ENCODE results near the gene CSTF2. TPM values are rescaled to one million over a fixed set of nuclear protein-coding genes. Genes with fewer than 3 reads are reported as not detected.

CSTF2 gene
- total RNA-seq, 1 experiment from 2014 or later: 26.7 TPM

- no peak overlapping the region for H3K27ac Mint-ChIP-seq (ENCODE audit: low read depth, unreplicated experiment)
These were observed 10.4 kb downstream of the CSTF2 start for GRCh38 chrX:100830547-100830946.

GRCh38 chrX:100831219-100831946 is 11.2 kb downstream of the CSTF2 start:
- peaks cover 7% of the 10 kb centered on the region for H3K4me1 Mint-ChIP-seq (ENCODE audit: insufficient read depth, unreplicated experiment)
- no TSS peak for BruUV-seq (replicated peaks)
- H3K36me3 Mint-ChIP-seq (ENCODE audit: insufficient read depth, unreplicated experiment): peaks cover 27% of the 10 kb centered on the region
- intact Hi-C loops (cut with micrococcal nuclease): no loop called here
- CTCF ChIA-PET: interaction anchor here (0.6 kb wide), 1 partner anchor 509 kb away, joined by 3 read pairs; no protein-coding TSS in a partner anchor
- H3K27me3 Mint-ChIP-seq (ENCODE audit: insufficient read depth, unreplicated experiment): peaks cover 78% of the 10 kb centered on the region
- POLR2A ChIA-PET: interaction anchor here (0.6 kb wide), 1 partner anchor 96 kb away, joined by 3 read pairs; no protein-coding TSS in a partner anchor
- no peak for TF ChIP-seq CTCF (IDR thresholded peaks at IDR 0.05; ENCODE audit: unreplicated experiment)
- no peak overlapping the region for H3K4me3 Mint-ChIP-seq (ENCODE audit: unreplicated experiment)
- no peaks in the 10 kb centered on the region for H3K9me3 Mint-ChIP-seq (ENCODE audit: unreplicated experiment)
- no peak for DNase-seq (ENCODE audit: unreplicated experiment)
- no peak overlapping the region for H3K27ac Mint-ChIP-seq (ENCODE audit: low read depth, unreplicated experiment)

More at GRCh38 chrX:100830547-100830946, 10.4 kb downstream of the CSTF2 start:
- POLR2A ChIA-PET: no interaction called here
- intact Hi-C loops (cut with micrococcal nuclease): no loop called here
- peaks cover 7% of the 10 kb centered on the region for H3K4me1 Mint-ChIP-seq (ENCODE audit: insufficient read depth, unreplicated experiment)
- no peak for DNase-seq (ENCODE audit: unreplicated experiment)
- no TSS peak for BruUV-seq (replicated peaks)
- H3K36me3 Mint-ChIP-seq (ENCODE audit: insufficient read depth, unreplicated experiment): peaks cover 35% of the 10 kb centered on the region
- H3K4me3 Mint-ChIP-seq (ENCODE audit: unreplicated experiment): no peak overlapping the region
- peaks cover 77% of the 10 kb centered on the region for H3K27me3 Mint-ChIP-seq (ENCODE audit: insufficient read depth, unreplicated experiment)
- TF ChIP-seq CTCF (IDR thresholded peaks at IDR 0.05; ENCODE audit: unreplicated experiment): no peak
- no peaks in the 10 kb centered on the region for H3K9me3 Mint-ChIP-seq (ENCODE audit: unreplicated experiment)
- CTCF ChIA-PET: no interaction called here

GRCh38 chrX:100850317-100850716 is 30.1 kb downstream of the CSTF2 start:
- intact Hi-C loops (cut with micrococcal nuclease): no loop called here
- ChIA-PET CTCF (no interaction called here), POLR2A (no interaction called here)
- BruUV-seq (replicated peaks): no TSS peak
- TF ChIP-seq CTCF (IDR thresholded peaks at IDR 0.05; ENCODE audit: unreplicated experiment): no peak
- no peaks in the 10 kb centered on the region for H3K36me3 Mint-ChIP-seq (ENCODE audit: insufficient read depth, unreplicated experiment)
- peaks cover 30% of the 10 kb centered on the region for H3K27me3 Mint-ChIP-seq (ENCODE audit: insufficient read depth, unreplicated experiment)
- H3K4me1 Mint-ChIP-seq (ENCODE audit: insufficient read depth, unreplicated experiment): no peaks in the 10 kb centered on the region
- no peak overlapping the region for H3K4me3 Mint-ChIP-seq (ENCODE audit: unreplicated experiment)
- no peaks in the 10 kb centered on the region for H3K9me3 Mint-ChIP-seq (ENCODE audit: unreplicated experiment)
- DNase-seq (ENCODE audit: unreplicated experiment): no peak
- H3K27ac Mint-ChIP-seq (ENCODE audit: low read depth, unreplicated experiment): no peak overlapping the region

DNA sequence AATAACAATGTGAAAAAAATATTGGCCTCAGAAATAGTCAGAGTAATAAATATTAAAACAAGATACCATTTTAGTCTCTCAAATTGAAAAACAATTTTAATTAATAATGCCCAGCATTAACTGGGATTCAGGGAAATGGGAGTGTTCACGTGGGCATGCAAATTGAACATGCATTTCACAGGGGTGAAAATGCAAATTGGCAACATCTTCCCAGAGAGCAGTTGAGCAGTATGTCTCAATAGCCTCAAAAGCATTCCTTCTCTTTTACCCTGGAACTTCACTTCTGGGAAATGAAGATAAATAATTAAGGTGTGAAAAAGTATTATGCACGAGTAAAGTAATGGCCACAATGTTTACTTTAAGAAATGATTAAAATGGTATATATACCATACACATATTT is 32.6 kb downstream of the CSTF2 start:
- no peak for TF ChIP-seq CTCF (IDR thresholded peaks at IDR 0.05; ENCODE audit: unreplicated experiment)
- no TSS peak for BruUV-seq (replicated peaks)
- Mint-ChIP-seq H3K27me3 (ENCODE audit: insufficient read depth, unreplicated experiment) (peaks cover 20% of the 10 kb centered on the region), H3K4me1 (ENCODE audit: insufficient read depth, unreplicated experiment) (no peaks in the 10 kb centered on the region), H3K36me3 (ENCODE audit: insufficient read depth, unreplicated experiment) (no peaks in the 10 kb centered on the region), H3K9me3 (ENCODE audit: unreplicated experiment) (no peaks in the 10 kb centered on the region), H3K27ac (ENCODE audit: low read depth, unreplicated experiment) (no peak overlapping the region), H3K4me3 (ENCODE audit: unreplicated experiment) (no peak overlapping the region)
- no peak for DNase-seq (ENCODE audit: unreplicated experiment)
- intact Hi-C loops (cut with micrococcal nuclease): no loop called here
- ChIA-PET POLR2A (no interaction called here), CTCF (interaction anchor here (1.2 kb wide), 1 partner anchor 11 kb away, joined by 3 read pairs; no protein-coding TSS in a partner anchor)

Data from MCF 10A (cell line).